Transverse colon (tissue), 4 donors: Measurements from ENCODE around the gene MEF2B. TPM values are rescaled to one million over a fixed set of nuclear protein-coding genes. Genes with fewer than 3 reads are reported as not detected.

ENCODE experiments used
- DNase-seq: peaks from one replicate; pipeline ENCODE4 v3.0.0-alpha.2; 2019
- H3K27ac ChIP-seq, 4 donors: fragments of 200-600 bp; sonication (generic); 2 replicates each; pipeline ENCODE4 v1.5.1; 2016 to 2018; ENCODE audit warnings: inconsistent platforms in 4 of 4
- H3K27me3 ChIP-seq: fragments of 200-600 bp; sonication (generic); 2 replicates; pipeline ENCODE4 v1.5.1; 2017; ENCODE audit warnings: inconsistent platforms
- H3K36me3 ChIP-seq, 4 donors: fragments of 200-600 bp; sonication (generic); 2 replicates each; pipeline ENCODE4 v1.5.1; 2017 to 2019; ENCODE audit warnings: inconsistent platforms in 4 of 4
- H3K4me1 ChIP-seq, 4 donors: fragments of 200-600 bp; sonication (generic); 2 replicates each; pipeline ENCODE4 v1.5.1; 2017 to 2020; ENCODE audit warnings: inconsistent platforms in 4 of 4
- H3K4me3 ChIP-seq, 4 donors: fragments of 200-600 bp; sonication (generic); 1 replicate in 1 of 4; 2 replicates in 3 of 4; pipeline versions ENCODE4 v1.5.1 to v1.6.1; 2017 to 2019; ENCODE audit warnings: inconsistent platforms in 4 of 4
- H3K9me3 ChIP-seq, 2 donors: fragments of 200-600 bp; sonication (generic); 2 replicates each; pipeline ENCODE4 v1.5.1; 2017 to 2019; ENCODE audit warnings: inconsistent platforms in 2 of 2
- EP300 ChIP-seq: sonication (generic); formaldehyde crosslinking; IDR thresholded peaks from one replicate; pipeline ENCODE4 v1.6.1; 2017; ENCODE audit warnings: antibody characterized with exemption, low read depth
- POLR2A ChIP-seq: fragments of 450-650 bp; IDR thresholded peaks from one replicate; pipeline ENCODE4 v1.6.1; 2016; ENCODE audit warnings: antibody characterized with exemption, mild to moderate bottlenecking, moderate library complexity
- POLR2AphosphoS5 ChIP-seq, 3 donors: sonication (generic); formaldehyde crosslinking; IDR thresholded peaks; one replicate each; pipeline ENCODE4 v1.6.1; 2016; ENCODE audit warnings: antibody characterized with exemption in 3 of 3
- WGBS, 2 donors: methylation state at CpG; one replicate each; pipeline ENCODE4 v1.1.5; 2018; ENCODE audit warnings: low coverage in 1 of 2; 5-methylcytosine and 5-hydroxymethylcytosine counted together
- in situ Hi-C, 4 donors: fragments of 200-750 bp; cut with MboI; loops; one replicate each; pipeline versions ENCODE4 v1.15.0 to v1.15.1; 2017; ENCODE audit warnings: low sequenced_read_pairs in 3 of 4, low pct_ligation_motif_present in 1 of 4, low pct_unique_long_range_greater_than_20kb in 1 of 4
- intact Hi-C: fragments of 100-400 bp; cut with DNase I; formaldehyde crosslinking; loops from one replicate; pipeline ENCODE4 v1.15.1; 2023; ENCODE audit warnings: low total_unique reads
- total RNA-seq, 4 donors: library from RNA; depleted of rRNA; stranded (reverse); fragments of >200 nt; gene quantifications; one replicate each; pipeline ENCODE4 v1.1.0, GENCODE V29; 2016
- TF ChIP-seq, protein P1 (sequence below), 5 experiments: fragments of 200-600 bp in 3 of 5; fragments of 450-650 bp in 2 of 5; sonication (generic) in 3 of 5; IDR thresholded peaks; 1 replicate in 2 of 5; 2 replicates in 3 of 5; pipeline ENCODE4 v1.5.1; 2016 to 2017; ENCODE audit warnings: antibody characterized with exemption in 5 of 5, inconsistent platforms in 3 of 5, mild to moderate bottlenecking in 2 of 5, moderate library complexity in 1 of 5

MEF2B gene
- total RNA-seq, 4 donors from 2014 or later, result 0.95 TPM; not detected in 3

DNA sequence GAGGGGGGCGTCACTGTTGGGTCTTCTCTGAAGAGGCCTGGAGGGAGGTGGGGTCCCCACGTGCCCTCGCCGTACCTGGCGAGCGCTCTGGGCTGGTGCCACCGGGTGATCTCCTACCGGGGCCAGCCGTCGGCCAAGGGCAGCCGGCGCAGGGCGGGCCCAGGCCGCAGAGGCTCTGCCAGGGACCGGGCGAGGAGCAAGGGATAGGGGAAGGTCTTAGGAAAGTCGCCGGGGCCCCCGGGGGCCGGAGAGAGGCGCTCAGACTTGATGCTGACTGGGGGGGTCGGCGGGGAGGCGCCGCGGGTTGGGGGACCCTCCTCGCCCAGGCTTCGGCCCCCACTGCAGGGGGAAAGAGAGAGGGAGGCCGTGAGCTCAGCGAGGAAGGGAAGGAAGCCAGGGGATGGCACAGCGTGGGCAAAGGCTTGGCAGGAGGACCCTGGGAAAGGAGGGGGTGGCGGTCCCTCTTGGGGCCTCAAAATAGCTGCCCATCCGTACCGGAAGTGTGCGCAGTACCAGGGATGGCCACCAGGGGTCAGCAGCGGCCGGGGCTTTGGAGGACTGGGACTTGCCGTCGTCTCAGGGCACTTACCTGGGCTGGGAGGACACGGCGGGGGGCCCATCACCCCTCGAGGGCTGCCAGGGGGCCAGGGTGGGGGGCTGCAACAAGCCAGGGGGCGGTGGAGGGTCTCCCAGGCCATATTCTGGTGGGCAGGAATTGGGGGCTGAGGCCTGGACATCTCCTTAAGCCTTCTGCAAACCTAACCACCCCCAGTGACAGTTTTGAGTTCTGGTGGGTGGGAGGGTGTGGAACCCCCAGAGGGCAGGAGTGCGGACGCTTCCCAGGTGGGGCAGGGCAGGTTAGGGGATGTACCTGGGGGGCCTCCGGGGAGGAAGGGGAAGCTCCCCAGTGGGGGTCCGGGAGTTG is 24.1 kb downstream of the MEF2B start:
- TF ChIP-seq, protein P1, sequence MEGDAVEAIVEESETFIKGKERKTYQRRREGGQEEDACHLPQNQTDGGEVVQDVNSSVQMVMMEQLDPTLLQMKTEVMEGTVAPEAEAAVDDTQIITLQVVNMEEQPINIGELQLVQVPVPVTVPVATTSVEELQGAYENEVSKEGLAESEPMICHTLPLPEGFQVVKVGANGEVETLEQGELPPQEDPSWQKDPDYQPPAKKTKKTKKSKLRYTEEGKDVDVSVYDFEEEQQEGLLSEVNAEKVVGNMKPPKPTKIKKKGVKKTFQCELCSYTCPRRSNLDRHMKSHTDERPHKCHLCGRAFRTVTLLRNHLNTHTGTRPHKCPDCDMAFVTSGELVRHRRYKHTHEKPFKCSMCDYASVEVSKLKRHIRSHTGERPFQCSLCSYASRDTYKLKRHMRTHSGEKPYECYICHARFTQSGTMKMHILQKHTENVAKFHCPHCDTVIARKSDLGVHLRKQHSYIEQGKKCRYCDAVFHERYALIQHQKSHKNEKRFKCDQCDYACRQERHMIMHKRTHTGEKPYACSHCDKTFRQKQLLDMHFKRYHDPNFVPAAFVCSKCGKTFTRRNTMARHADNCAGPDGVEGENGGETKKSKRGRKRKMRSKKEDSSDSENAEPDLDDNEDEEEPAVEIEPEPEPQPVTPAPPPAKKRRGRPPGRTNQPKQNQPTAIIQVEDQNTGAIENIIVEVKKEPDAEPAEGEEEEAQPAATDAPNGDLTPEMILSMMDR (IDR thresholded peaks at IDR 0.05), result peak; percentile 96 to 99 (median 98)
- no peak for TF ChIP-seq EP300
- no peak overlapping the region for H3K27ac ChIP-seq
- no peaks in the 10 kb centered on the region for H3K9me3 ChIP-seq
- in situ Hi-C loops, result no loop called here
- H3K4me1 ChIP-seq, result peaks cover 0 to 7% (median 2%) of the 10 kb centered on the region in 4 donors
- peaks cover 0 to 8% (median 0%) of the 10 kb centered on the region in 4 donors for H3K36me3 ChIP-seq
- 31 to 56% methylated on average over 21 to 39 of the region's 47 CpGs for WGBS, 2 donors
- peak; percentile 87 for DNase-seq
- H3K4me3 ChIP-seq, result no peak overlapping the region
- no peaks in the 10 kb centered on the region for H3K27me3 ChIP-seq
- intact Hi-C loops, result no loop called here

DNA sequence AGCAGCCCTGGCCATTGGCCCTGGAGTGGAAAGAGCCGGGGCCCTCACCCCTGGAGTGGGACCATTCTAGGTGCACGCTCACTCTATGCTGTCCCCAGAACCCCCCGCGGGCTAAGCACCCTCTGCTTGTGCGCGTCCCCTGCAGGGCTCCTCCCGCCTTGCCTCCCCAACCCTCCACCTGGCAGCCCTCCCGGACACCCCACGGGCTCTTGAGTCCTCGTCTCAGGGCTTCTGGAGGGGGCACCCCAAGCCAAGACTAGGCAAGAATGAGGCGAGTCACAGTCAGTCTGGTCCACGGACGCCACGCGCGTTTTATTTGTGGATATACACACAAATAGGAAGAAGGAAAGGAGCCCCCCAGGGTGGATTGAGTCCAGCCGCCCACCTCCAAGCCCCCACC is 24.8 kb downstream of the MEF2B start:
- intact Hi-C loops (no loop called here), in situ Hi-C loops (no loop called here)
- Histone ChIP-seq H3K4me1 (peaks cover 0 to 7% (median 2%) of the 10 kb centered on the region in 4 donors), H3K27me3 (no peaks in the 10 kb centered on the region), H3K9me3 (no peaks in the 10 kb centered on the region), H3K36me3 (peaks cover 0 to 8% (median 0%) of the 10 kb centered on the region in 4 donors), H3K4me3 (no peak overlapping the region), H3K27ac (no peak overlapping the region)
- TF ChIP-seq, protein P1 (IDR thresholded peaks at IDR 0.05), result no peak
- TF ChIP-seq POLR2AphosphoS5 (IDR thresholded peaks at IDR 0.05) (no peak), POLR2A (no peak), EP300 (no peak)
- DNase-seq, result no peak
- WGBS, 2 donors, result 89% methylated on average over 17 of the region's 17 CpGs; no CpG with 5 or more reads in 1 of the 2 donors

DNA sequence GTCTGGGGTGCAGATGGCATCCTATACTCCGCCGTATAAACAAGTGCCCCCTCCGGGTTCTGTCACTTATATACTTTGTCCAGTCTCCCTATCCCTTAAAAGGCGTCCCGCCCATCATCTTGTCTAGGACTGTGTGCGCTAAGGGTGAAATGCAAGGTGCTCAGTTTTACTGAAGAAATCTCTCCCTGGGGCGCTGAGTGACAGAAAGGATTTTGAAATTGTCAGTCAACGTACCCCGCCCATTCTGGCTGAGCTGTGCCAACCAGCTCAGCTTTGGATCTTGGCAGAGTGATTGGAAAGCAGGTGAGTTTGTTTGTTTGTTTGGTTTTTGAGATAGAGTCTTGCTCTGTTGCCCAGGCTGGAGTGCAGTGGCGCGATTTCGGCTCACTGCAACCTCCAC is 27.7 kb downstream of the MEF2B start:
- TF ChIP-seq, protein P1 (IDR thresholded peaks at IDR 0.05), result no peak
- TF ChIP-seq EP300 (no peak), POLR2A (no peak), POLR2AphosphoS5 (IDR thresholded peaks at IDR 0.05) (no peak)

DNA sequence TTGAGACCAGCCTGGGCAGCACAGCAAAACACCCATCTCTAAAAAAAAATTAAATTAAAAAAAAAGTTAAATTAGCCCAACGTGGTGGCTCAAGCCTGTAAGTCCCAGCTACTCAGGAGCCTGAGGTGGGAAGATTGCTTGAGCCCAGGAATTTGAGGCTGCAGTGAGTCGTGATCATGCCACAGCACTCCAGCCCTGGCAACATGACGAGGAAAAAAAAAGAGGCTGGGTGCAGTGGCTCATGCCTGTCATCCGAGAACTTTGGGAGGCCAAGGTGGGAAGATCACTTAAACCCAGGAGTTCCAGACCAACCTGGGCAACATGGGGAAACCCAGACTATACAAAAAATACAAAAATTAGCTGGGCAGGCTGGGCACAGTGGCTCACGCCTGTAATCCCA is 29.6 kb downstream of the MEF2B start:
- in situ Hi-C loops (no loop called here), intact Hi-C loops (no loop called here)
- Histone ChIP-seq H3K4me1 (peaks cover 0 to 12% (median 9%) of the 10 kb centered on the region in 4 donors), H3K4me3 (no peak overlapping the region), H3K27ac (no peak overlapping the region), H3K36me3 (no peaks in the 10 kb centered on the region), H3K27me3 (no peaks in the 10 kb centered on the region), H3K9me3 (no peaks in the 10 kb centered on the region)
- 60 to 65% methylated on average over 1 to 5 of the region's 5 CpGs for WGBS, 2 donors
- TF ChIP-seq POLR2AphosphoS5 (IDR thresholded peaks at IDR 0.05) (no peak), POLR2A (no peak), EP300 (no peak)
- TF ChIP-seq, protein P1 (IDR thresholded peaks at IDR 0.05), result no peak
- DNase-seq, result no peak

More for the DNA sequence above, 27.7 kb downstream of the MEF2B start:
- Histone ChIP-seq H3K4me3 (no peak overlapping the region), H3K27ac (no peak overlapping the region), H3K36me3 (peaks cover 0 to 2% (median 0%) of the 10 kb centered on the region in 4 donors), H3K9me3 (no peaks in the 10 kb centered on the region), H3K4me1 (peaks cover 0 to 13% (median 8%) of the 10 kb centered on the region in 4 donors), H3K27me3 (no peaks in the 10 kb centered on the region)
- DNase-seq, result no peak
- in situ Hi-C loops, result no loop called here
- WGBS, 2 donors, result 86 to 100% methylated on average over 2 to 12 of the region's 12 CpGs
- intact Hi-C loops, result no loop called here
